Measurements from ENCODE around the gene METRN.

GRCh38 chr16:756428-756827 is 41.5 kb downstream of the METRN start:
- TF ChIP-seq POLR2A (IDR thresholded peaks at IDR 0.05; ENCODE audit: low read depth, low read length): no peak
- no peak for TF ChIP-seq POLR2AphosphoS5 (IDR thresholded peaks at IDR 0.05; ENCODE audit: low read depth, low read length)
- no peak for TF ChIP-seq TAF1 (IDR thresholded peaks at IDR 0.05; ENCODE audit: borderline replicate concordance, low read depth, low read length)

Data from GM12892 (cell line).